Motor neuron (in vitro differentiated cells): ENCODE results near the gene CRADD. TPM values are rescaled to one million over a fixed set of nuclear protein-coding genes. Genes with fewer than 3 reads are reported as not detected.
A peak's percentile ranks its signal among the peaks of the same experiment; 100 is the strongest.
"Not testable (repeated sequence)": the region's sequence is repeated elsewhere in the genome, so short reads cannot be mapped to it uniquely, and the experiment has no call there.

ENCODE experiments used
- ATAC-seq, 8 experiments: fragments of 200-7000 bp; cut with Tn5 transposase; replicated peaks in 6 of 8; 2 replicates each; pipeline ENCODE4 v1.8.0; 2021; ENCODE audit warnings: mild to moderate bottlenecking in 8 of 8, moderate library complexity in 8 of 8
- H3K27ac ChIP-seq, 2 donors: fragments of 250-450 bp; sonication (Bioruptor Pico); 2 replicates each; pipeline ENCODE4 v1.9.0; 2021; ENCODE audit warnings: antibody characterized with exemption in 2 of 2, mild to moderate bottlenecking in 2 of 2, moderate library complexity in 1 of 2
- H3K4me1 ChIP-seq, 2 donors: fragments of 250-450 bp; sonication (Bioruptor Pico); replicated peaks in 1 of 2; 2 replicates each; pipeline ENCODE4 v1.6.1; 2021; ENCODE audit warnings: antibody characterized with exemption in 2 of 2, mild to moderate bottlenecking in 2 of 2, moderate library complexity in 1 of 2
- H3K4me3 ChIP-seq, 5 donors: fragments of 250-450 bp; sonication (Bioruptor Pico); 2 replicates each; pipeline ENCODE4 v1.9.0; 2021; ENCODE audit warnings: antibody characterized with exemption in 5 of 5, mild to moderate bottlenecking in 5 of 5, moderate library complexity in 4 of 5
- WGBS, 10 experiments: fragments of 450-650 bp; shearing (Covaris generic); methylation state at CpG; one replicate each; pipeline ENCODE4 v1.0.0; 2022; 5-methylcytosine and 5-hydroxymethylcytosine counted together
- in situ Hi-C, 9 experiments: fragments of 400-800 bp; cut with MboI; loops; one replicate each; pipeline ENCODE4 v1.15.0; 2021; ENCODE audit warnings: low sequenced_read_pairs in 9 of 9, low pct_unique_long_range_greater_than_20kb in 2 of 9; ENCODE audit not compliant: unreplicated experiment in 9 of 9
- total RNA-seq, 8 experiments: library from RNA; unstranded; fragments of 300-600 nt; gene quantifications; 2 replicates each; pipeline versions ENCODE4 v1.2.3 to v1.2.4, GENCODE V29; 2022

The CRADD gene
- total RNA-seq, 8 experiments from 2014 or later: 8.0 to 21.3 (median 10.4) TPM

DNA sequence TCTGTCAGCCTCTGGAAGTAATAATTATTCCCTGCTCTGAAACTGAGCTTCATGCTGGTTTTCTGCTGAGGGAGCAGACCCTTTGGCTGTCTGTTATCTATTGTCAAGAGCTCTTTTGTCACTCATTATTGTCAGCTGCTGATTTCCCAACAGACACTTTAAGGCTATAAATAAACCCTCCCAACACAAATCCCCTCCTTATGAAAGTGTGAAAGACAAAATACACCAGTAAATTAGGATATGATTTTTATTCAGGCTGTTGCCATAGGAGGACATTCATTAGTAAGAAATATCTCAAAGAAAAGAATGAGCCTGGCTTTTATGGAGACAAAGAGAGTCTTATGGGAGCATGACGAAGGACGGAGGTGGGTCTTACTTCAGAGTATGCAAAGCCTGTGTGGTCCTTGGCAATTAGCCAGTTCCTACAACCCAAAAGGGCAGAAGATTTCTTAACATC, 180.8 kb downstream of the CRADD start:
- ATAC-seq: peak in 5 of 8 experiments; percentile 77 to 85 (median 80)
- peak overlapping the region in 1 of 2 donors; percentile 26 for H3K27ac ChIP-seq
- H3K4me3 ChIP-seq: no peak overlapping the region
- peaks cover 13 to 18% of the 10 kb centered on the region in 2 donors for H3K4me1 ChIP-seq
- WGBS, 10 experiments: 0 to 96% (median 40%) methylated on average over 1 to 2 of the region's 2 CpGs; no CpG with 5 or more reads in 2 of the 10 experiments
- in situ Hi-C loops: no loop called here

DNA sequence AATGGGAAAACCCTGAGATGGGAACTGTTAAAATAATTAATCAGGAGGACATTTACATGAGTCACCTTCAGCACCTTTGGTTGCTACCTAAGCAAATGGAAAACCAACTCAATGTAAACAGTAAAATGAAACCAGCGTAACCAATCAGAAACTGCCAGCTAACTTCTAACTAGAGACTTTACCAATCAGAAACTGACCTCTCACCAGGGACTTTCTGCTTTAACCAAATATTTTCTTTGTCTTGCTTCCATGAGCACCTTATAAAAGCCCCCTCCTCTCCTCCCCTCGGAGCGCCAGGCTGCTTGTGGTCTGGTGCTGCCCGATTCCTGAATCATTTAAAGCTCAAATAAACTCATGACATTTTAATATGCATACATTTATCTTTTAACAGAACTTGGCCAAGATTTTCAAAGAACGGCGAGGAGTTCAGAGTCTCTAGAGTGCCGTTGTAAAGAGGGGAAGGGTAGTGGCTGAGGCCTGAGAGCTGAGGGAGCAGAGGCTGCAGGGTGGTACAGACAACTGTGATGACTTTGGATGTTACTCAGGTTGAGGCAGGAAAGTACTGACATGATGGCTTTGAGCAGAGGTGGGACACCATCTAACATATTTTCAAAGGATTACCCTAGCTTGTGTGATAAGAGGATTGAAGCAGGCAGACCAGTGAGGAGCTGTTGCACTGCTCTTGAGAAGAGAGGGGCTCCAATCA, 183.6 kb downstream of the CRADD start:
- no peak overlapping the region for H3K4me3 ChIP-seq
- 76 to 100% (median 91%) methylated on average over 3 to 7 of the region's 7 CpGs; no CpG with 5 or more reads in 2 of the 10 experiments for WGBS, 10 experiments
- no peak overlapping the region for H3K27ac ChIP-seq
- in situ Hi-C loops: no loop called here
- peaks cover 13 to 18% of the 10 kb centered on the region in 2 donors for H3K4me1 ChIP-seq
- no peak for ATAC-seq

DNA sequence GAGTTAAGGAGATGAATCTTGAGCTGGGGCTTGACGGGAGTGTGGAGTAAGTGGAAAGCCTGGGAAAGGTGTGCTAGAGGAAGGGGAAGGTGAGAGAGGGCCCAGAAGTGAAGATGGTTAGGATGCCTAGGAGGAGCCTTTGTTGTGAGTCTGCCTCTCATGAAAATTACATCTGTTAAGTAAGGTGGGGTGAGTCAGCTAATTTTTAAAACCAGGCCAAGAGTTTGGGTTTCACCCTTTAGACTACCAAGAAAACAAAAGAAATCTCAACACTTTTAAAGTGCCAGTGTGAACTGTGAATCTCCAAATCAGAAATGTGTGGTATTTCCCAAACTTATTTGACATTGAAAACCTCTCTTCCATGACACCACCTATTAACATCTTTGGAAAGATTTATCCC, 185.2 kb downstream of the CRADD start:
- no peak overlapping the region for H3K27ac ChIP-seq
- peaks cover 9 to 14% of the 10 kb centered on the region in 2 donors for H3K4me1 ChIP-seq
- no peak overlapping the region for H3K4me3 ChIP-seq
- WGBS, 10 experiments: 50 to 100% (median 100%) methylated on average over 1 of the region's 1 CpG; no CpG with 5 or more reads in 5 of the 10 experiments
- in situ Hi-C loops: no loop called here
- ATAC-seq: peak in 1 of 8 experiments; percentile 29

DNA sequence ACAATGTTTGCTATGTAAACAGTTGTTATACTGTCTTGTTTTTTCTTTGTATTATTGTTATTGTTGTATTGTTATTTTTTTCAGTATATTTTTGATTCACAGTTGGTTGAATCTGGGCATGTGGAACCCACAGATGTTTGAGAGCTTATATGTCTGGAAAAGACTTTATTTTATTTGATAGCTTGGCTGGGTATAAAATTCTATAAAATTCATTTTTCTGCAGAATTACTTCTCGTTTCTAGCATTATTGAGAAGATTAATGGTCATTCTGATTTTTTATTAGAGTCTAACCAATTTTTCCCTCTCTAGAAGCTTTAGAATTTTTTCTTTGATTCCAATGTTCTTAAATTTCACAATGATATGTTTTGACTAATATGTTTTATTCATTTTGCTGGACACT, 188.6 kb downstream of the CRADD start:
- in situ Hi-C loops: no loop called here
- WGBS, 10 experiments: 0 to 100% (median 80%) methylated on average over 1 of the region's 1 CpG; no CpG with 5 or more reads in 1 of the 10 experiments
- Histone ChIP-seq H3K27ac (no peak overlapping the region), H3K4me1 (no peaks in the 10 kb centered on the region), H3K4me3 (no peak overlapping the region)
- ATAC-seq: no peak

DNA sequence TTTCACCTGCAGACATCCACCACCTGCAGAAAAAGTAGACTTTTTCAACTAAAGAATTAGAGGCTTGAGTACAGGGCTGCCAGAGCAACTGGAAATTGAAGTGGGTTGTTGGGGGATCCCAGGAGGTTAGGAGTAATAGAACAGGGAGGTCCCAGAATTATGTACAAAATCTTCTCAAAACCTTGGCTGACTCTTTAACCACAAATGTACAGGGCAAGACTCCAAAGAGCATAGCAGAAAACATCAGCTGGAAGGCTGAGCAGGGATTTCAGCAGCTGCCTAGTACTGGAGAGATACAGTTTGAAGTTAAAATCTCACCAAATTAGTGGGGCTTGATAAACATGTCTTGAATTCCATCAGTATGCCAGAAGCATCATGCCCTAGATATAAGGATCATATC, 191.6 kb downstream of the CRADD start:
- H3K4me1 ChIP-seq: no peaks in the 10 kb centered on the region
- no peak overlapping the region for H3K4me3 ChIP-seq
- no peak for ATAC-seq
- in situ Hi-C loops: no loop called here
- H3K27ac ChIP-seq: no peak overlapping the region

DNA sequence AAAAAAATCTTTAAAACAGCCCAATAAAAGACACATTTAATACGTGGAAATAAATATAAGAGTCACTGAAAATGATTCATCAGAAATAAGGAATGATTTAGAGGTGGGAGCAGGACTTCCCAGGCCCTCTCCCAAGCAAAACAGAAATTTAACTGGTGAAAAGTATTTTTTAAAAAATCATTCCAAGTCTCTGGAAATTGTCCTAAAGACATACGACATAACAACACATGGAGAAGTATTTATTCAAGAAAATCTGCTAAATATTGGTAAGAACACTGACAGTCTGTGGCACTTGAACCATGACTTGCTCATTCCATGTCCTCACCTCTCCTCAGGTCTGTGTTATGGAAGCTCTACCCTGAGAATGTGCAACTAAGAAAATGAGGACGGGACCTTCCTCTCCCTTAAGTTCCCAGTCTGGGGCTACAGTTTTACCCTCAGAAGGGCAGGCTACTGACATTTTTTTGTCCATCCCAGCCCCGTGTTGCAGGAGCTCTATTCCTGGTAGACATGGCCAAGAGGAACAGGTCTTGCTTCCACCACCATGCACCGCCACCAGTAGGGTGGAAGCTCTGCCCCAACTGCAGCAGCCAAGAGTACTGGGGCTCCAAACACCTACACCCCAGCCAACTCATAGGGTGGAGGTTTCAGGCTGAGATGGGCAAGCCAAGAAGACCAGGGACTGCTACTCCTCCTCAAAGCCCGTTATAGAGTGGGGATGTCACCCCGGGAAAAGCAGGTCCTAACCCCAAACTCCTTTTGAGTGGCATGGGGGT, 193.0 kb downstream of the CRADD start:
- 7 to 76% (median 52%) methylated on average over 1 to 6 of the region's 7 CpGs for WGBS, 10 experiments
- Histone ChIP-seq H3K4me1 (no peaks in the 10 kb centered on the region), H3K4me3 (no peak overlapping the region), H3K27ac (no peak overlapping the region)
- in situ Hi-C loops: no loop called here
- ATAC-seq: no peak

DNA sequence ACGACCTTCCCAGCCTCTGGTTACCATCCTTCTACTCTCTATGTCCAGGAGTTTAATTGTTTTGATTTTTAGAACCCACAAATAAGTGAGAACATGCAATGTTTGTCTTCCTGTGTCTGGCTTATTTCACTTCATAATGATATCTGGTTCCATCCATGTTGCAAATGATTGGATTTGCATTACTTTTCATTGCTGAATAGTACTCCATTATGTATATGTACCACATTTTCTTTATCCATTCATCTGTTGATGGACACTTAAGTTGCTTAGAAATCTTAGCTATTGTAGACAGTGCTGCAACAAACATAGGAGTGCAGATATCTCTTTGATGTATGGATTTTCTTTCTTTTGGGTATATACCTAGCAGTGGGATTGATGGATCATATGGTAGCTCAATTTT, 194.4 kb downstream of the CRADD start:
- H3K4me3 ChIP-seq, ATAC-seq, in situ Hi-C loops, H3K27ac ChIP-seq, H3K4me1 ChIP-seq: not testable (repeated sequence)
- 38 to 100% (median 60%) methylated on average over 1 of the region's 1 CpG; no CpG with 5 or more reads in 1 of the 10 experiments for WGBS, 10 experiments

DNA sequence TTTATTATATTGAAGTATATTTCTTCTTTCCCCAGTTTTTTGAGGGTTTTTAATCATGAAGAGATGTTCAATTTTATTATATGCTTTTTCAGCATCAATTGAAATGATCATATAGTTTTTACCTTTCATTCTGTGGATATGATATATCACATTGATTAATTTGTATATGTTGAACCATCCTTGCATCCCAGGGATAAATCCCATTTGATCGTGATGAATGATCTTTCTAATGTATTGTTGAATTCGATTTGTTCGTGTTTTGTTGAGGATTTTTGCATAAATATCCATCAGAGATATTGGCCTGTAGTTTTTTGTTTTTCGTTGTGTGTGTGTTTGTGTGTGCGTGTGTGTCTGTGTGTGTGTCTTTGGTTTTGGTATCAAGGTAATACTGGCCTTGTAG, 196.4 kb downstream of the CRADD start:
- 48 to 100% (median 70%) methylated on average over 2 to 5 of the region's 5 CpGs for WGBS, 10 experiments
- Histone ChIP-seq H3K4me3 (no peak overlapping the region), H3K4me1 (no peaks in the 10 kb centered on the region), H3K27ac (no peak overlapping the region)
- in situ Hi-C loops: no loop called here
- ATAC-seq: no peak

DNA sequence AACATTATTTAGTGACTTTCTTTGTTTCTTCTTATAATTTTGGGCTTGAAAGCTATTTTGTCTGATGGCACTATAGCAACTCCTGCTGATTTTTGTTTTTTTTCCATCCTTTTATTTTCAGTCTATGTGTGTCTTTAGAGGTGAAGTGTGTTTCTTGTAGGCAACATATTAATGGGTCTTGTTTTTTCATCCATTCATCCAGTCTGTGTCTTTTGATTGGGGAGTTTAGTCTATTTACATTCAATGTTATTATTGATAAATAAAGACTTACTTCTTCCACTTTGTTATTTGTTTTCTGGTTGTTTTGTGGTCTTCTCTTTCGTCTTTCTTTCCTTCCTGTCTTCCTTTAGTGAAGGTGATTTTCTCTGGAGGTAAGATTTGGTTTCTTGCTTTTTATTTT, 198.0 kb downstream of the CRADD start:
- WGBS, 10 experiments: 0 to 100% (median 60%) methylated on average over 1 of the region's 1 CpG
- Histone ChIP-seq H3K4me3 (no peak overlapping the region), H3K27ac (no peak overlapping the region), H3K4me1 (no peaks in the 10 kb centered on the region)
- ATAC-seq: no peak
- in situ Hi-C loops: no loop called here

DNA sequence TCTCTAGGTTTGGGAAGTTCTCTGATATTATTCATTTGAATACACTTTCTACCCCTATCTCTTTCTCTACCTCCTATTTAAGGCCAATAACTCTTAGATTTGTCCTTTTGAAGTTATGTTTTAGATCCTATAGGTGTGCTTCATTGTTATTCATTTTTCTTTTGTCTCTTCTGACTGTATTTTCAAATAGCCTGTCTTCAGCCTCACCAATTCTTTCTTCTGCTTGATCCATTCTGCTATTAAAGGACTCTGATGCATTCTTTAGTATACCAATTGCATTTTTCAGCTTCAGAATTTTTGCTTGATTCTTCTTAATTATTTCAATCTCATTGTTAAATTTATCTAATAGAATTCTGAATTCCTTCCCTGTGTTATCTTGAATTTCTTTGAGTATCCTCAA, 199.2 kb downstream of the CRADD start:
- H3K4me1 ChIP-seq: no peaks in the 10 kb centered on the region
- in situ Hi-C loops: no loop called here
- no peak overlapping the region for H3K4me3 ChIP-seq
- no peak overlapping the region for H3K27ac ChIP-seq
- ATAC-seq: no peak

DNA sequence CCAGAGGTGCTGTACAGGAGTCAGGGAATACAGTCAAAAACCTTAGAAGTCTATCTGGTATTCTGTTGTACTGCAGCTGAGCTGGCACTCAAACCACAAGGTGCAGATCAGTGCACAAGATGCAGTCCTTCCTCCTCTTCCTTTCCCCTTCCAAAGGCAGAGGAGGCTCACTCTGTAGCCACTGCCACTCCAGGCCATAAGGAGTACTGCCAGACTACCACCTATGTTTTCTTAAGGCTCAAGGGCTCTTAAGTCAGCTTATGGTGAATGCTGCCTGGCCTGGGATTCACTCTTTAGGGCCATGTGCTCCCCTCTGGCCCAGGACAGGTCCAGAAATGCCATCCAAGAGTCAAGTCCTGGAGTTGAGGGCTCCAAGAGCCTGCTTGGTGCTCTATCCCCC, 200.3 kb downstream of the CRADD start:
- Histone ChIP-seq H3K27ac (no peak overlapping the region), H3K4me3 (no peak overlapping the region), H3K4me1 (no peaks in the 10 kb centered on the region)
- in situ Hi-C loops: no loop called here
- ATAC-seq: no peak

DNA sequence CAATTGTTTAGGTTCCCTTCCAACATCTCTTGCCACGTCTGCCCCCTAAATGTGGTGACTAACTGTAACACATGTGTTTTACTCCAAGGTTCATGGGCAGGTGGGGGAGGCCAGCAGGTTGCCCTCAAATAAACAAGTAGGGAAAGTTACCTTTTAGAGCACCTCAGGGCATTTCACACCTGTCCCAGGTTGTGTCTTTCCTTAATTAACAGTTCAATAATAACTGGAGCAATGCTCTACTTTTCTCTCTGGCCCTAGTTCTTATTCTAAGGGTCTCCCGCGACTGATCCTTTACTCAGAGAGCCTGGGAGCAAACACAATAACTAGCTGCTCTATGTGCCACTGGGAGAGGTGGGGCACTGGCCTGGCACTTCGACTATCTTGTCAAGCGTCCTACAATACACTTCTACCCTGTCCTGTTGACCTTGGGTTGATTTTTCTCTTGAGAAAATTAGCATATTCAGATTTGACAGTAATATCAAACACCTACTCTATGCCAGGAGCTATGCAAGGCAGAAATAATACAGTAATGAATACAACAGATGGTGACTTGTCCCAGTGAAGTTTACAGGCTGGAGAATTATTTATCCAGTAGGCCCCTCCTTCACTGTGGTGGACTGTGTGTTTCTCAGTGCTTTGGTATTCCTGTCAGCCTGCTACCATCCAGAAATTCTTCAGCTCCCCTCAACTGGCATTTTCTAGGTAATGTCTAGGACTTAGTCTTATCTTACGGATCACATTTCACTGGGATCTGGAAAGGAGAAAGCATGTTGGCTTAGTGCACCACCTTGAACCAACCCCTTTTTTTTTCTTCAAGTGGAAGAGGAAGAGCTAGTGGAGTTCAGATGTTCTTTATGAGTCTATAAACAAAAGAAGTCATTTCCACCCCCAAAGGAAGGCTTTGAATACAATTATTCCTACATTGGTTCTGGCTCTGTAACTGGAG, 202.6 kb downstream of the CRADD start:
- H3K4me1 ChIP-seq: no peaks in the 10 kb centered on the region
- ATAC-seq: peak in 3 of 8 experiments; percentile 71 to 85 (median 72)
- 57 to 95% (median 89%) methylated on average over 1 to 5 of the region's 6 CpGs; no CpG with 5 or more reads in 1 of the 10 experiments for WGBS, 10 experiments
- in situ Hi-C loops: no loop called here
- H3K4me3 ChIP-seq: no peak overlapping the region
- H3K27ac ChIP-seq: no peak overlapping the region
